Stimulated activated CD8-positive, alpha-beta memory T cell treated with anti-CD3 and anti-CD28 coated beads, Interleukin-15, amount 100 ng/mL, for 1 hour (primary cell): ENCODE data around the gene SPTSSB.

Experiments
- DNase-seq: peaks from one replicate; pipeline ENCODE4 v3.0.0-alpha.2; 2020; ENCODE audit warnings: low read depth

Gene SPTSSB

GRCh38 chr3:161337311-161337710, 34.0 kb downstream of the SPTSSB start:
- no peak for DNase-seq

GRCh38 chr3:161336661-161337060, 34.7 kb downstream of the SPTSSB start:
- DNase-seq: no peak

DNA sequence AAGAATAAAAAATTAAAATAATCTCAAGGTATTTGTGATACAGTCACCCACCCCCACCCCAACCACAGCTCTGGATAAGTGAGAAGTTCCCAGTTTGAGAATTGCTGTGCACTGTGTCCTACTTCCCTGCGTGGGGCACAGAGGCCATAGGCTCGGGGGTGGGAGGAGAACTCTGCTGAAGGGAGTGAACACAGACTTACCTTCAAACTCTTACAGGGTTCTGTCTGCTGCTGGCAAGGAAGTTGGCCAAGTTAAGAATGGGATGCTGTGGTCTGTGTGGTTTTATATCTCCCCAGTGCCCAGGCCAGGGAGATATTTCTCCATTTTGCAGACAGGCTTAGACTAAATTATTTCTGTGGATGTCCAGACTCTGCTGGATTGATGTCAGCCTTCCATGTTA, 37.6 kb downstream of the SPTSSB start:
- DNase-seq: no peak

GRCh38 chr3:161332792-161333191, 38.5 kb downstream of the SPTSSB start:
- DNase-seq: no peak

DNA sequence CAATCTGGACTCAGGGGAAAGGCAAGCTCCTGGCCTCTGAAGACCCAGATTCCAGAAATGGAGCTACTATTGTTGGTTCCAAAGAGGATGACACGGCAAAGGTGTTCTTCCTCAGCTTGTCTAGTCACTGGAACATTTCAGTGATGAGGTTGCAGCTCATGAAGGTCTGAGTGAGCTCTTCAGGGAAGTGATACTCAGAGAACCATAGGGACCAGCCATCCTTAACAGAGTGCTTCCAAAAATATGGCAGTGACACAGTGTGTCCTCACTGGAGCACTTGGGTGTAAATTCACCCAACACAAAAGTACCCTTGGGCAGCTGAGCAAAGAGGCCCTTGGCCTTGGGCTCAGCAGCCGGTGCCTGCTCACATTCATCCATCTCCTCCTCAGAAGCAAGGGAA, 46.3 kb downstream of the SPTSSB start:
- DNase-seq: no peak

GRCh38 chr3:161323926-161324621, 47.2 kb downstream of the SPTSSB start:
- no peak for DNase-seq

GRCh38 chr3:161322781-161323568, 48.3 kb downstream of the SPTSSB start:
- DNase-seq: no peak

DNA sequence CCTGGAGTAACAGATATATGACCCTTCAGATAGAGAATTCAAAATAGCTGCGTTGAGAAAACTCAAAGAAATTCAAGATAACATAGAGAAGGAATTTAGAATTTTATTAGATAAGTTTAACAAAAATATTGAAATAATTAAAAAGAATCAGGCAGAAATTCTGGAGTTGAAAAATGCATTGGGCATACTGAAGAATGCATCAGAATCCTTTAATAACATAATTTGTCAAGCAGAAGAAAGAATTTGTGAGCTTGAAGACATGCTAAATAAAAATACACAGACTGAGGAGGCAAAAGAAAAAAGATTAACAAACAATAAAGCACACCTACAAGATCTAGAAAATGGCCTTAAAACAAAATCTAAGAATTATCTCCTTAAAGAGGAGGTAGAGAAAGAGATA, 50.5 kb downstream of the SPTSSB start:
- DNase-seq: no peak

GRCh38 chr3:161319867-161320266, 51.5 kb downstream of the SPTSSB start:
- DNase-seq: no peak

GRCh38 chr3:161317077-161317476, 54.2 kb downstream of the SPTSSB start:
- DNase-seq: no peak

DNA sequence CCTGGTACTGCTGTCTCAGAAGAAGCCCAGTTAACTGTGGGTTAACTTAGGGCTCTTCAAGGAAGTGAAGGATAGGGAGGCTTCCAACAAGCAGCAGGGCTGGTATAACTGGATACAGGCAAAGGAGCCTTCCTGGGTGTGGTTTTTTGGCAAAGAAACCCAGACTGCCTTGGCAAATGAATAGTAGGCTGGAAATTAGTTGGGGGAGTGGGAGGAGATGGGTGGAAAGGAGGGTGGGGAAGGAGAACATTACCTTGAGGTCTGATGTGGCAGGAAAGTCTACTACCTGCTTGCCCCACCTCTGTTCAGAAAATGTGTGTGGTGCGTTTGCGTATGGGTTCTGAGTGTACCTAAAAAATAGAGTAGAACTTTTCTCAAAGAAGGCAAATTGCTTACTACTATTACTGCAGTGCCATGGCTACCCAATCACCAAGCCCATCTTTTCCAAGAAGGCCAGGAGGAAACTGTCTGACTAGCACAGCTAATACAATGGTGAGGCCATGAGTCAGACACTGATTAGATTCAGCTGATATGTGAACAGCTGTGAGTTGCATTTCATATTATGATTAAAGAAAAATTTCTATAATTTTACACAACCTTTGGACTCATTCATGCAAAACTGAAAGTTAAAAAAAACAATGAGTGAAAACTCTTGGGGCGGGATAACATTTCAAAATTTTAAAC, 55.2 kb downstream of the SPTSSB start:
- no peak for DNase-seq

DNA sequence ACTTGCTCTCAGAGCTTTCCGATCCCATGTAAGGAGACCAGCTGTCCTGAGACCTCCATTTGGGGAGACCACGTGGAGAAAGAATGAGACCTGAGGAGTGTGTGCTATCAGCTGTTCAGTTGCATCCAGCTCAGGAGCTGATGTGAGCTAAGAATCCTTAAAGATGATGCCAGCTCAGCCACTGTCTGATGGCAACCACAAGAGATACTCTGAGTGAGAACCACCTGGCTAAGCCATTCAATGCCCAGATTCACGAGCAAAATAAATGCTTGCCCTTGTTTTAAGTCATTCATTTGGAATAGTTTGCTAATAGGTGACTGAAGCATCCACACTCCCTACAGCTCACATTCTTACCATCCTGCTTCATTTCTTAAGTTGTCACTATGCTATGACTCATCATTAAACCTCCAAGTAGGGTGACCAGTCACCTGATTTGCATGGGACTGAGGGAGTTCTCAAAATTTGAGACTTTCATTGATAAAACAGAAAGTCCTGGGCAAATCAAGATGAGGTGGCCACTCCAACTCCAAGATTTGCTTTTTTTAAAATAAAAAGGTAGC, 56.4 kb downstream of the SPTSSB start:
- no peak for DNase-seq

- no peak for DNase-seq
These were observed 60.5 kb downstream of the SPTSSB start for GRCh38 chr3:161310649-161311423.

DNA sequence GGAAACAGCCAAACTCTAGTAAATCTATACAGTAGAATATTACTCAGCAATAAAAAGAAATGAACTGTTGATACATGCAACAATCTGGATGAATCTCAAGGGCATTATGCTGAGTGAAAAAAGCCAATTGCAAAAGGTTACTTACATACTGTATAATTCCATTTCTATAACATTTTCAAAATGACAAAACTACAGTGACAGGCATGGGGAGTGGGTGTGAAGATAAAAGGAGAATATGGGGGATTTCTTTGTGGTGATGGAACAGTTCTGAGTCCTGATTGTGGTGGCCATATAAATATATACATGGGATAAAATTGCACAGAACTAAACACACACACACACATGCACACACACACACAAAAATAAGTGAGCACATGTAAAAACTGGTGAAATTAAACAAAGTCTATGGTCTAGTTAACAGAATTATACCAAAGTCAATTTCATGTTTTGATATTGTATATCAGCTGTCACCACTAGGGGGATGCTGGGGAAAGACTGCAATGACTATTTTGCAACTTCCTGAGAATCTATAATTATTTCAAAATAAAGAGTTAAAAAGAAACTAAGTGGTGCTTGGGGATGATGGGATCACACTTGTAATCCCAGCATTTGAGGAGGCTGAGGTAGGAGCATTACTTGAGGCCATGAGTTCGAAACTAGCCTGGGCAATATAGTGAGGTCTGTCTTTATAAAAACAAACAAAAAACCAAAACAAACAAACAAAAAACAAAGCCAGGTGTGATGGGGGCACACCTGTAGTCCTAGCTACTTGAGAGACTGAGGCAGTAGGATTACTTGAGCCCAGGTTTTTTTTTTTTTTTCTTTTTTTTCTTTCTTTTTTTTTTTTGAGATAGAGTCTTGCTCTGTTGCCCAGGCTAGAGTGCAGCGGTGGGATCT, 66.0 kb downstream of the SPTSSB start:
- DNase-seq: no peak

- DNase-seq: no peak
These were observed 74.5 kb downstream of the SPTSSB start for GRCh38 chr3:161296814-161297213.

- DNase-seq: no peak
These were observed 76.0 kb downstream of the SPTSSB start for GRCh38 chr3:161295325-161295724.
